Occipital lobe (tissue), 2 donors: Measurements from ENCODE around the gene KCNMB2. TPM values are rescaled to one million over a fixed set of nuclear protein-coding genes. Genes with fewer than 3 reads are reported as not detected.
"Not testable (repeated sequence)": the region's sequence is repeated elsewhere in the genome, so short reads cannot be mapped to it uniquely, and the experiment has no call there.

Experiments
- DNase-seq: peaks from one replicate; lab custom pipeline; 2025; lab: John Stamatoyannopoulos, UW
- total RNA-seq: library from RNA; depleted of rRNA; stranded (reverse); fragments of >200 nt; gene quantifications from one replicate; pipeline ENCODE4 v1.2.3, GENCODE V29; 2014

The KCNMB2 gene
- total RNA-seq, 1 donor from 2014 or later = 15.4 TPM

DNA sequence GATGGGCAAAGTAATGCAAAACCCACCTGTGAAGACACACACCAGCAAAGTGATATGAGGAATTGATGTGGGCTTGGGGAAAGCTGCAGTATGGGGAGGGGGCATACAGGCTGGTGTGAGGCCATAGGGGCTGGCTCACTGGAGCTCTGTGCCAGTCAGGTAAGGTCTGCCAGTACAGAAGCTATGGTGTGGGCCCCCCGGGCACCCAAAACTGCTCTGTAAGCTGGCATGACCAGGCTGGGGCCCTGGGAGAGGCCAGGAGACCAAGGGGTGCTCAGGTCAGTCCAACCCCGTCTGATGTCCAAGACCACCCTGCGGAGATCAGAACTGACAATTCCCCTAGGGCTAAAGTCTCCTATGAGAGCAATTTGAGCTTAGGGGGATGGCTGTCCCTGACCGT, 163.1 kb downstream of the KCNMB2 start:
- no peak for DNase-seq

GRCh38 chr3:178699810-178700209, 163.6 kb downstream of the KCNMB2 start:
- no peak for DNase-seq

GRCh38 chr3:178703268-178703975, 167.2 kb downstream of the KCNMB2 start:
- no peak for DNase-seq

DNA sequence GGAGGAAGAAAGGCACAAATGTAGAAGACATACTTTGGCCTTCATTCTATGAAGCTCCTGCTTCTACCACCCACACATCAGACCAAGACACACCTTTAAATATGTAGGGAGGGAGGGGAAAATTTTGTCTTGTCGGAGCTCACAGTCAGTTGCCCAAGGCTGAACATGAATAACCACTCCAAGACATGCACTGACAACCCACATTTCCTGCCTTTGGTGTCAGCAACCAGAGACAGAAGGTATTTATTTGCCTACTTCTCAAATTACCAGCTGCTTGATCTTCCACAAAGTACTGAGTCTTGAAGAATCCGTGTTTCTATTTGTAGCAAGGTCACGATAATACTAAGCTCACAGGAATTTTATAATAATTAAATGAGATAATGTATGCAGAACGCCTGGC, 169.7 kb downstream of the KCNMB2 start:
- no peak for DNase-seq

GRCh38 chr3:178706411-178706810, 170.2 kb downstream of the KCNMB2 start:
- DNase-seq = no peak

DNA sequence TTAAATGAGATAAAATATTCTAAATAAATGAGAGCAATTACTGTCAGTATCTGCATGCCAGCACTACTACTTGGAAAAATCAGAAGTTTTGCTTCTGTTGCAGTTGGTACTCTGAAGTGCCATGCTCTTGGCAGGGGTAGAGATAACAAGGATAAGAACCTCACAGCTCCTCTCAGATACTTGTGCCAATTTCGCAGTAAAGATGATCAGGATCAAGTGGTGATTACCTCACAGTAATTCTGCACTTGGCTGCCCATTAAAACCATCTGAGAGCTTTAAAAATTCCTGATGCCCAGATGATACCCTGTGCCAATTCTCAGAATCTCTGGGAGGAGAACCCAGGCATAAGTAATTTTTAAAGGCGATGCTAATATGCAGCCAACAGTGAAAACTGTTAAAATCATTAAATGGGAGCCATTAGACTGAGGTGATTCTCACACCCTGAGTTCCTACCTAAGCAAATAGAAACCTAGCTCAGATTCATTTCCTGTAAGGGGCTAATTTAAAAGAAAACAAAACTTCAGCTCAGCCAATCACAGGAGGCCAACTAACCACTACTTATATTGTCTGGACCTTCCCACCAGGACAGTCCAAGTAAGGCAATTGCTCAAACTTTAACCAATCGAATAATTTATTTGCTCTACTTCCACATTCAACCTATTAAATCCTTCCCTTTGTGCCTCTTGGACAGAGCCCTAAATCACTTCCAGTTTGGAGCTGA, 171.2 kb downstream of the KCNMB2 start:
- DNase-seq = no peak

GRCh38 chr3:178709051-178709450, 172.8 kb downstream of the KCNMB2 start:
- DNase-seq = no peak

DNA sequence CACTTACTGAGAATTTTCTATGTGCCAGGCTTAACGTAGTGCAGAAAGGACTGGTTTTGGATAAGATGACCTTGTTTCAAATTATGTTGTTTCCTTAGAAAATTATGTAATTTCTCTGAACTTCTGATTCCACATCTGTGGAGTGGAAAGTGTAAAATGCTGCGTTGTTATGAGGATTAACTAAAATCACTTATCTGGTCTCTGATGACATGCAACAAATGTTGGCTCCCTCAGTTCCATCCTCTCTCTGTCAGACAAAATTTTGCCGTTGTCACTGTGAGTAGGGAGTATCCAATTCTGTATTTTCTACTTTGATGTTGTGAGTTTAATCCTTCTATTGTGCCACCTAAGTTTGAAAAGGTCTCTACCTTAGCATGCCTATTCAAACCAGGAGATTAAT, 175.5 kb downstream of the KCNMB2 start:
- no peak for DNase-seq

GRCh38 chr3:178712247-178712646, 176.0 kb downstream of the KCNMB2 start:
- no peak for DNase-seq

GRCh38 chr3:178714925-178715832, 178.9 kb downstream of the KCNMB2 start:
- no peak for DNase-seq

DNA sequence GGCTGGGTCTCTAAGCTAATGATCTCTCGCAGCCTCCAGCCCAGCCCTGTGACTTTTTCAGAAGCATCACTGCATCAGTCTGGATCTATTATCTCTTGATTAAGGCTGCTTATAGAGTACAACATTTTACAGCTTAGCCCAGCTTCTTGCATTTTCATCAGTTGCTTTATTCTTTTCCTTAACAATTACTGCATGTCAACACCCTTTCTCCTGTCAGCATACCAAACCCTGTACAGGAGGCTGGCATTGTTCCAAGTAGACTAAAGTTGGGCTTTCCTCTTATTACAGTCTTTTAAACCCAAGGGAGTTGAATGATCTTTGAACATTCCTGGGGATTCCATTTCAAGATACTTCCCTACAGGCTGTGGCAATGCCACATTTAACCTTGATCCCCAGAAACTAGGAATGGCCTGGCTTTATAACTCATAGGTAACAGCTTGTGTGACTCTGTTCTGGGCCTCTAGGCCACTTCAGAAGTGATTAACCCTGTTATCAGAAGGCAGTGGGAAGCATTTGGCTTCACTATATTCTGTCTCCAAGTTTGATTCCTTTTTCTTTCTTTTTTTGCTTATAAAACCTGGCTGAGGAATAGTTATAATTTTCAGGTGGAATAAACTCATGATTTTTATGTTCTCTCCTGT, 182.9 kb downstream of the KCNMB2 start:
- no peak for DNase-seq

DNA sequence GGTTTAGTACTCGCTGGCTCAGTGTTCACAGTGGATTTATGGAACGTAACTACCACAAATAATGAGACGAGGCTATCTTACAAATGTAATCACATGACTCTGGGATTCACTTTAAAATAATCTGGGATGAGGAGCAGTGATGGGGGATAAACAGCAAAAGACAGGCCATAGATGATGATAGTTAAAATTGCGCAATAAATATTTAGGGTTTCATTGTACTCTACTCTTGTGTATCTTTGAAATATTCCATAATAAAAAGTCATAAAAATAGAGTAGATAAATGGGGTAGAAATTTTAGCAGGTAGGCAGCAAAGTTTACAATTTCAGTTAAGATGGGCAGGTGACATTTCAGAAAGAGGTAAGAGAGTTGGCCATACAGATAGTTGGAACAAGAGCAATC, 196.6 kb downstream of the KCNMB2 start:
- no peak for DNase-seq

DNA sequence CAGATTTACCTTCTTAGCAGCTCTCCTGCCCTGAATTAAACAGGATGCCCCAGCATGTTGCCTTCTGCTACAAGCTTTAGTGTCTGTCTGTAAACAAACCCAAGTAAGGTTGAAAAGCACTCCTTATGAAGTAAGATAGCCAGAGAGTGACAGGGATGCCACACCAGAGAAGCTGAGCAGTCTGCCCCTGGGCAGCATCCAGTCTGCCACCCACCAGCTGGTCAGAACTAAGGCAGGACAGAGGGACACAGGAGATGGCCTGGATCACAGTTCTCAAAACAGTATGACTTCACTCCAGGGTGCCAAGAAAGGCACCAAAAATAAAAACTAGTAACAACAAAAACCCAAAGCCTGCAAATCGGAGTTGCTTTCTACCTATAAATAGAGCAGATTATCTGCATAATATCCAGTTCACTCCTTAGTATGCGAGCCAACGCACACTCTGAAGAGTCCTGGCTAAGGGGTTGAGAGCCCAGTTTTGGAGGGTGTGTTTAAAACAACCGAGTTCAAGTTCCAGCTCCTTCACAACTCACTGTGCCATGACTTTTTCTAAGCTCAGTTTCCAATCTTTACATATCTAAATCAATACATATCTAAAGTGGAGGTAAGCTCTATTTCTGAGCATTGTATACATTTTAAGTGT, 198.9 kb downstream of the KCNMB2 start:
- DNase-seq = no peak

DNA sequence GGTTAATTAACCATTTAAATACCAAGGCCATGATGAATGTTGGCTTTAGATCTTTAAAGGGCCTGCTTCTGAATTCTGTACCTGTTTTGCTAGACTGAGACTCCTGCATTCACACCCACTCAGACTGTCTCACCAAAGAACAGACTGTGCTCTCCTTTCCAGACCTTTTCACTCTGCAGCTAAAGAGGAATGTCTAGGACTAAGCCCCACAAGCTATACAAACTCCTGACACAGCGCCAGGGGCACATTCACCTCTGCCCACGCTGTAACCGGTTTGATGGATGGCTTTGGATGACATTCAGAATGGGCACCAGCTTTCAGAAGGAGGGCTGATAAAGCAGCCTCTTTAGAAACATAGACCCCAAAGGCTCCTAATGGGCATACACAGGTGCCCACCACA, 200.1 kb downstream of the KCNMB2 start:
- DNase-seq = no peak

- DNase-seq = no peak
These were observed 203.5 kb downstream of the KCNMB2 start for GRCh38 chr3:178739720-178740119.

- DNase-seq = no peak
These were observed 204.8 kb downstream of the KCNMB2 start for GRCh38 chr3:178741020-178741419.

DNA sequence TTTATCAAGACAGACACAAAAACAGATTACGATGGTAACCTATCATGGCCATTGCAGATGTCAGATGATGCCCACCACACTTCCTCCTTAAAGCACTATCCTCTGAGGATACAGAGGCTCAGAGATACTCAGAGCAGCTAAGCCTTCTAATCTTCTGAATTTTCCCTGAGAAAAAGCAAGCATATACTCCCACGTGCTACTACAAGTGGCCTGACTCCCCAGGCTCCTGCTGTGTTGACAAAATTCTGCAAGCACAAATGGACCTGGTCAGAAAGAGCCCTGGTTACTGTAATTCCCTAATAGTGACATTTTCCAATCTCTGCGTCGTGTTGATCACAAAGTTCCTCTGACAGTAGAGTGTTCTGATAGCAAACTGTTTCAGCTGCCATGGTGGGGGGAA, 207.1 kb downstream of the KCNMB2 start:
- no peak for DNase-seq

DNA sequence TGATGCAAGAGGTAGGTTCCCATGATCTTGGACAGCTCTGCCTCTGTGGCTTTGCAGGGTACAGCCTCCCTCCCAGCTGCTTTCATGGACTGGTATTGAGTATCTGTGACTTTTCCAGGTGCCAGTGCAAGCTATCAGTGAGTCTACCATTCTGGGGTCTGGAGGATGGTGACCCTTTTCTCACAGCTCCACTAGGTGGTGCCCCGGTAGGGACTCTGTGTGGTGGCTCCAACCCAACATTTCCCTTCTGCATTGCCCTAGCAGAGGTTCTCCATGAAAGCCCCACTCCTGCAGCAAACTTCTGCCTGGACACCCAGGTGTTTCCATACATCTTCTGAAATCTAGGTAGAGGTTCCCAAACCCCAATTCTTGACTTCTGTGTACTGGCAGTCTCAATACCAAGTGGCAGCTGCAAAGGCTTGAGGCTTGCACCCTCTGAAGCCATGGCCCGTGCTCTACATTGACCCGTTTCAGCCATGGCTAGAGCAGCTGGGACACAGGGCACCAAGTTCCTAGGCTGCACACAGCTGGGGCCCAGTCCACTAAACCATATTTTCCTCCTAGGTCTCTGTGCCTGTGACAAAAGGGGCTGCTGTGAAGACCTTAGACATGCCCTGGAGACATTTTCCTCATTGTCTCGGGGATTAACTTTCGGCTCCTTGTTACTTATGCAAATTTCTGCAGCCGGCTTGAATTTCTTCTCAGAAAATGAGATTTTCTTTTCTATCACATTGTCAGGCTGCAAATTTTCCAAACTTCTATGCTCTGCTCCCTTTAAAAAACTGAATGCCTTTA, 209.8 kb downstream of the KCNMB2 start:
- not testable (repeated sequence) for DNase-seq

DNA sequence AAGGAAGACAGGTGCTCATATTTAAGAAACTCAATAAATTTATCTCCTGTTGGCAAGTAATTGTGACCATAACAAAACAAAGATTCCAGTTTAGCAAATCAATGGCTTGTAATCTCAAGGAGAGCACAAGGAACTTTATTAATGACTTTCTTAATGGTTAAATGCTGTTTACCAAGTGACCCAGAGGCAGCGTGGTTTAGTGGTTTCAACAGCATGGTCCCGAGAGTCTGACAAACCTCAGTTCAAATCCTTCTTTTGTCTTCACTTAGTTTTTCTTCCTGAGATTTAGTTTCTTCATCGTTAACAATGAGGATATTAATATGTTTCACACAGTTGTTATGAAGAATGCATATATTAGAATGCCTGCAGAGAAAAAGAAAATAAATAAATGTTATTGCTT, 212.6 kb downstream of the KCNMB2 start:
- no peak for DNase-seq

DNA sequence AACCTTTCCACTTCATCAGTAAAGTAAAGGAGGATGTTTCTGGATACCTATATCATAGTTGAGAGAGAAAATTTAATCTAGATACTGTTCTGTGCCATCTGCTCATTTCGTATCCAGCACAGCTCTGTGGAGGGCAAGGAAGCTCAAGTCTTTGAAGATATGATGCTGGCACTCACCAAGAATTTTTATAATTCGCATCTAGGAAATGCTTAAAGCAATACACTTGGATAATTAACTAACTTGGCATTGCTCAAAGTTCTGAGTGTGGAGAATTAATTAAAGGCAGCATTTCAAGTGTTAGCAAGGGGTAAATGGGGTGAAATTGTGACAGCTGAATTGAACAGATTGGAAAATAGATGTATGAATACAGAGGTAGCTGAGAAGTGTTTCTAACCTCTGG, 213.2 kb downstream of the KCNMB2 start:
- DNase-seq = no peak
